HG03039 (cell line): Measurements from ENCODE around the gene SPDEF.

Experiments used
- ATAC-seq: cut with Tn5 transposase; IDR thresholded peaks from one replicate; pipeline ENCODE4 v1.9.1; 2021; ENCODE audit warnings: mild to moderate bottlenecking, moderate library complexity; ENCODE audit not compliant: unreplicated experiment

SPDEF gene

DNA sequence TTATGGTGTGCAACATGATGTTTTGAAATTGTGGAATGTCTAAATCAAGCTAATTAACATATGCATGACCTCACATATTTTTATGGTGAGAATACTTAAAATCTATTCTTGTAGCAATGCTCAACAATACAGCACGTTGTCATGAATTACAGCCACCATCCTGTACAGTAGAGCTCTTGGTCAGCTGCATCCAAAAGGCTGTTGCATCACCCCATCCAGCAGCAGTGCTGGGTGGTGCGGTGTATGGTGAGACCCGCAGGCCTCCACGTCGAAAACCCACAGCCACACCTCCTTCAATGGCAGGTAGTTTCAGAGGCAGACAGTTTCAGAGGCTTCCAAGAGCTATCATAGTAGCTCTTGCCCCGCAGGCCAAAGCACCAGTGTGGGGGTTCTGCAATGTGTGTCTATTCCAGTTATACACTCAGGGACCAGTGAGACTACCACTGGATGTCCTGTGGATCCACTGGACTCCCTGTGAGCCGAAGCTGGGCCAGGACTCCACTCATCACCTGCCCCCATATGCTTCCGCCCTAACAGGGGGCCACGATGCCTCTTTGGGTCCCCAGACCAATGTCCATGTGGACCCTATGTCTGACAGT, 66.8 kb downstream of the SPDEF start:
- ATAC-seq = no peak
